ENCODE results near the gene ANO10.

ANO10 gene

DNA sequence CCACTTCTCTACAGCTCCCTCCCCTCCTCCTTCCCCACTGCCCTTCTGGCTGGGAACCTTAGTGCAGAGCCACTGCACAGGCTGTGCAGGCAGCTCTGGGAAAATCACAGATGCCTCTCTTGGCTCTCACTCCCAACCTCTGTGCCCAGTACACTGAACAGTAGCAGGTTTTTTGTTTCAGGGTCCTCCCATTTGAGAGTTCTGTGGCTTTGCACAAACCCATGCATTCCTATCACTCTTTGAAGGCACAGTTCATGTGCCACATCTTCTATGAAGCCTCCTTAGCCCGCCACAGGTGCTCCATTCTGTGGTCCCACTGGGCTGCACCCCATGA, 231.6 kb downstream of the ANO10 start:
- Histone ChIP-seq H3K9ac (ENCODE audit: low read length) (no peak overlapping the region), H3F3A (ENCODE audit: insufficient read depth, low read length) (no peaks in the 10 kb centered on the region), H3K27ac (ENCODE audit: low read depth, low read length, poor library complexity, severe bottlenecking) (no peak overlapping the region), H2AFZ (ENCODE audit: low read length) (no peak overlapping the region), H3K4me1 (ENCODE audit: insufficient read depth, low read length, severe bottlenecking) (peaks cover 8% of the 10 kb centered on the region), H3K9me2 (ENCODE audit: low read depth, low read length) (no peaks in the 10 kb centered on the region), H3K36me3 (ENCODE audit: insufficient read depth, low read length) (no peaks in the 10 kb centered on the region), H3K4me3 (ENCODE audit: low read depth, low read length, poor library complexity, severe bottlenecking) (no peak overlapping the region), H3K4me2 (ENCODE audit: low read length) (no peak overlapping the region), H4K20me1 (ENCODE audit: insufficient read depth, low read length) (no peaks in the 10 kb centered on the region), H3K9me3 (ENCODE audit: low read length) (no peaks in the 10 kb centered on the region), H3K27me3 (ENCODE audit: insufficient read depth, low read length) (no peaks in the 10 kb centered on the region), H3K79me2 (ENCODE audit: insufficient read depth, low read length) (no peaks in the 10 kb centered on the region)
- TF ChIP-seq EZH2 (IDR thresholded peaks at IDR 0.05; ENCODE audit: borderline replicate concordance, low read length), result no peak
- TF ChIP-seq, protein P1, sequence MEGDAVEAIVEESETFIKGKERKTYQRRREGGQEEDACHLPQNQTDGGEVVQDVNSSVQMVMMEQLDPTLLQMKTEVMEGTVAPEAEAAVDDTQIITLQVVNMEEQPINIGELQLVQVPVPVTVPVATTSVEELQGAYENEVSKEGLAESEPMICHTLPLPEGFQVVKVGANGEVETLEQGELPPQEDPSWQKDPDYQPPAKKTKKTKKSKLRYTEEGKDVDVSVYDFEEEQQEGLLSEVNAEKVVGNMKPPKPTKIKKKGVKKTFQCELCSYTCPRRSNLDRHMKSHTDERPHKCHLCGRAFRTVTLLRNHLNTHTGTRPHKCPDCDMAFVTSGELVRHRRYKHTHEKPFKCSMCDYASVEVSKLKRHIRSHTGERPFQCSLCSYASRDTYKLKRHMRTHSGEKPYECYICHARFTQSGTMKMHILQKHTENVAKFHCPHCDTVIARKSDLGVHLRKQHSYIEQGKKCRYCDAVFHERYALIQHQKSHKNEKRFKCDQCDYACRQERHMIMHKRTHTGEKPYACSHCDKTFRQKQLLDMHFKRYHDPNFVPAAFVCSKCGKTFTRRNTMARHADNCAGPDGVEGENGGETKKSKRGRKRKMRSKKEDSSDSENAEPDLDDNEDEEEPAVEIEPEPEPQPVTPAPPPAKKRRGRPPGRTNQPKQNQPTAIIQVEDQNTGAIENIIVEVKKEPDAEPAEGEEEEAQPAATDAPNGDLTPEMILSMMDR (IDR thresholded peaks at IDR 0.05; ENCODE audit: low read length), result no peak

DNA sequence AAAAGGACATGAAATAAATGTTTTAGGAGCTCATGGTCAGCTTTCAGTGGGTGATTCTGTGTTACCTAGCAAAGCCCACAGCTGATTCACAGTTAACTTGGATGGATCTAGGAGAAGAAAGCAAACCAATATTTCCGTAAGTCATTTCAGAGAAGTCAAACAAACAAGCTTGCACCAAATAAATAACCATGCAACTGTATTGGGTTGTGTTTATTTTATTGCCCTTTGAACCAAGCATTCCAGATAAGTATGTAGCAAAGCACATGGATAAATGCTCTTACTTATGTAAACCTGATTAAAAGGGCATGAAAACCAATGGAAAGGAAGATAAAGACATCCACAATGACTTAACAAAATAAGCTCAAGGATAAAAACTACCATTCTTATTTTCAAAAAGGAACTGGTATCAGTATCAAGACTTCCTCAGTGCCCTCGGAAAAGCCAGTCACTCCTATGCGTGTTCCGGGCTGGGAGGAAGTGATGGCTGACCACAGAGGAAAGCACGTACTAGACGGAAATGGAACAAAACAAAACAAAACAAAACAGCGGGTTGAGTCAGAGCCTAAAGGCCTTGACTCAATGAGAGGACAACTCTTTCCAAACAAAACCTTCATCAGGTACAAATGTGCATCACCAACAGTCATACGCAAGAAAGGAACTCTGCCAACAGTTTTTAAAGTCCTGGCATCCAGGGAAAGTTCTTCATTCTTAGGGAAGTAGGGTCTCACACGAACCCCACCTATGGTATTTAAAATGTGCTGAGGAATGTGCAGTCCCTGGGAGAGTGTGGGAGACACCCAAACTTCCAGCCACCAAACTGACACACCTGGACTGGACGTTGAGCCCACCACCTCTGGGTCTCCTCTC, 232.2 kb downstream of the ANO10 start:
- no peak overlapping the region for H3K27ac ChIP-seq (ENCODE audit: low read depth, low read length, poor library complexity, severe bottlenecking)
- no peak overlapping the region for H3K9ac ChIP-seq (ENCODE audit: low read length)
- H3K9me3 ChIP-seq (ENCODE audit: low read length), result no peaks in the 10 kb centered on the region
- no peaks in the 10 kb centered on the region for H3K36me3 ChIP-seq (ENCODE audit: insufficient read depth, low read length)
- H3F3A ChIP-seq (ENCODE audit: insufficient read depth, low read length), result no peaks in the 10 kb centered on the region
- peak overlapping the region; percentile 24; the same call in 1 of the 2 replicates for H3K4me2 ChIP-seq (ENCODE audit: low read length)
- H3K27me3 ChIP-seq (ENCODE audit: insufficient read depth, low read length), result no peaks in the 10 kb centered on the region
- H3K79me2 ChIP-seq (ENCODE audit: insufficient read depth, low read length), result no peaks in the 10 kb centered on the region
- peaks cover 8% of the 10 kb centered on the region for H3K4me1 ChIP-seq (ENCODE audit: insufficient read depth, low read length, severe bottlenecking)
- H3K4me3 ChIP-seq (ENCODE audit: low read depth, low read length, poor library complexity, severe bottlenecking), result no peak overlapping the region
- TF ChIP-seq, protein P1 (IDR thresholded peaks at IDR 0.05; ENCODE audit: low read length), result no peak
- no peak for TF ChIP-seq EZH2 (IDR thresholded peaks at IDR 0.05; ENCODE audit: borderline replicate concordance, low read length)
- no peaks in the 10 kb centered on the region for H3K9me2 ChIP-seq (ENCODE audit: low read depth, low read length)
- no peaks in the 10 kb centered on the region for H4K20me1 ChIP-seq (ENCODE audit: insufficient read depth, low read length)
- no peak overlapping the region for H2AFZ ChIP-seq (ENCODE audit: low read length)

DNA sequence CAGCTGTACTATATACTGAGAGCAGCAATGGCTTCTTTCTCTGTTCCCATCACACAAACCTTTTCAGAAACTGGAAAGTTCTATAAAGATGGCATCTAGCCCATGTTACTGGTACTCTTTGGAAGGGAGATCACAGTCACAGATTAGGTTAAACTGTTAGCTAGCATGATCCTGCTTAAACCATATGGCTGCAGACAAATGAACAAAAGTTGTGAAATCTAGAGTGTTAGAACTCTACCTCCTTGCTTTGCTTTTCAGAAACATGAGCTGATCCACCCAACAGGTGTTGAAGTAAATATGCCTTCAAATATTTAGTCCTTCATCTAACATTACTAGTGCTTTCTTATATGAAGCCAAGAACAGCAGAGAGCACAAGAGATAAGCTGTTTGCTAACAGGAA, 232.9 kb downstream of the ANO10 start:
- H2AFZ ChIP-seq (ENCODE audit: low read length), result no peak overlapping the region
- H3K4me1 ChIP-seq (ENCODE audit: insufficient read depth, low read length, severe bottlenecking), result peaks cover 8% of the 10 kb centered on the region
- no peaks in the 10 kb centered on the region for H3K79me2 ChIP-seq (ENCODE audit: insufficient read depth, low read length)
- H3K9me3 ChIP-seq (ENCODE audit: low read length), result no peaks in the 10 kb centered on the region
- H3K27me3 ChIP-seq (ENCODE audit: insufficient read depth, low read length), result no peaks in the 10 kb centered on the region
- H3K9me2 ChIP-seq (ENCODE audit: low read depth, low read length), result no peaks in the 10 kb centered on the region
- no peak overlapping the region for H3K4me3 ChIP-seq (ENCODE audit: low read depth, low read length, poor library complexity, severe bottlenecking)
- no peak overlapping the region for H3K4me2 ChIP-seq (ENCODE audit: low read length)
- H3F3A ChIP-seq (ENCODE audit: insufficient read depth, low read length), result no peaks in the 10 kb centered on the region
- H3K36me3 ChIP-seq (ENCODE audit: insufficient read depth, low read length), result no peaks in the 10 kb centered on the region
- no peak overlapping the region for H3K27ac ChIP-seq (ENCODE audit: low read depth, low read length, poor library complexity, severe bottlenecking)
- TF ChIP-seq, protein P1 (IDR thresholded peaks at IDR 0.05; ENCODE audit: low read length), result no peak
- no peak for TF ChIP-seq EZH2 (IDR thresholded peaks at IDR 0.05; ENCODE audit: borderline replicate concordance, low read length)
- H4K20me1 ChIP-seq (ENCODE audit: insufficient read depth, low read length), result no peaks in the 10 kb centered on the region
- no peak overlapping the region for H3K9ac ChIP-seq (ENCODE audit: low read length)

Data from OCI-LY1 (cell line).